GM12873 (cell line): Measurements from ENCODE around the gene SLC6A6.

Experiments
- TF ChIP-seq, protein P1 (sequence below): IDR thresholded peaks from 2 replicates; pipeline ENCODE4 v1.5.1; 2012; ENCODE audit warnings: low read depth, mild to moderate bottlenecking, moderate library complexity, low read length, control low read depth; ENCODE audit not compliant: insufficient read depth; ENCODE audit errors: missing control alignments

The SLC6A6 gene

DNA sequence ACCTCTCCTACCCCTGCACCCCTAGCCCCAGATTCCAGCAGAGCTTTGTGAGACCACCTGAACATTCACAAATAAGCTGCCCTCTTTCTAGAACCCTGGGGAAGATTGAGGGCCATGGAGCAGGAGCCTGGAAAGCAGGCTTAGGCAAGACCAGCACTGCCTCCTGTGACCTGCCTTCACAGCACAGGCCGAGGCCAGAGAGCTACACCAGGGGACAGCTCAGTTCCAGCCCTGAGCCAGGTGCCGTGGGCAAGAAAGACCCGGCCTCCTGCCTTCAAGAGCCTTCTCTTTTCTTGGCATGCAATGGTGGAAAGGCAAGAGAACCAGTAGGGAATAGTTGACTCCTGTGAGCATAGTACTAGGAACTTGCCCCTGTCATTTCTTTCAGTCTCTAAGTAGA, 48.1 kb downstream of the SLC6A6 start:
- TF ChIP-seq, protein P1, sequence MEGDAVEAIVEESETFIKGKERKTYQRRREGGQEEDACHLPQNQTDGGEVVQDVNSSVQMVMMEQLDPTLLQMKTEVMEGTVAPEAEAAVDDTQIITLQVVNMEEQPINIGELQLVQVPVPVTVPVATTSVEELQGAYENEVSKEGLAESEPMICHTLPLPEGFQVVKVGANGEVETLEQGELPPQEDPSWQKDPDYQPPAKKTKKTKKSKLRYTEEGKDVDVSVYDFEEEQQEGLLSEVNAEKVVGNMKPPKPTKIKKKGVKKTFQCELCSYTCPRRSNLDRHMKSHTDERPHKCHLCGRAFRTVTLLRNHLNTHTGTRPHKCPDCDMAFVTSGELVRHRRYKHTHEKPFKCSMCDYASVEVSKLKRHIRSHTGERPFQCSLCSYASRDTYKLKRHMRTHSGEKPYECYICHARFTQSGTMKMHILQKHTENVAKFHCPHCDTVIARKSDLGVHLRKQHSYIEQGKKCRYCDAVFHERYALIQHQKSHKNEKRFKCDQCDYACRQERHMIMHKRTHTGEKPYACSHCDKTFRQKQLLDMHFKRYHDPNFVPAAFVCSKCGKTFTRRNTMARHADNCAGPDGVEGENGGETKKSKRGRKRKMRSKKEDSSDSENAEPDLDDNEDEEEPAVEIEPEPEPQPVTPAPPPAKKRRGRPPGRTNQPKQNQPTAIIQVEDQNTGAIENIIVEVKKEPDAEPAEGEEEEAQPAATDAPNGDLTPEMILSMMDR = no peak

DNA sequence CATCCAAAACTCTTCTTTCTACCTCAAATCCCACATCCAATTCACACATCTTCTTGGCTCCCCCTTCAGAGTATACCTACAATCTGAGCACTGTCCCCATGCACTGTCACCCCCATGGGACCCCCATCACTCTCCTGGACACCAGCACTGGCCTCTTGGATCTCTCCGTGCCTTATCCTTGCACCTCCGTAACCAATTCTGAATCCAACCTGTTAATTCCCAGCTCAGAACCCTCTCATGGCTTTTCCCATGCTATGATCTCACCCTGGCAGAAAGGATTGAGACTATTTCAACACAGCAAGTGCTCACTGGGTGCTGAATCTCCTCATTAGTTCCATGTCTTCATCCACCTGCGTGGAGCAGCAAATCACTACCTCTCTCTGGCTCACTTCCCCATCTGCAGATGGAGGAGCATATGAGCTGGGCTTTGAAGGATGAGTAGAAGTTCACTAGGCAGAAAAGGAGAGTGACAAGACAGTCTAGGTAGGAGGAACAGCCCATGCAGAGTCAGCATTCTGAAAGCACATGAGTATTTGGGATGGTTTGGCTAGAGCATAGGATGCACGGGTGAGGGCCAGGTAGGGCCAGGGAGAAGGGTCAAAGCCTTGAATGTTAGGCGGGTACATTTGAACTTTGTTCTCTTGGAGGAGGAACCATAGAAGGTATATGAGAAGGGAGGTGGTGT, 48.7 kb downstream of the SLC6A6 start:
- TF ChIP-seq, protein P1 = no peak

DNA sequence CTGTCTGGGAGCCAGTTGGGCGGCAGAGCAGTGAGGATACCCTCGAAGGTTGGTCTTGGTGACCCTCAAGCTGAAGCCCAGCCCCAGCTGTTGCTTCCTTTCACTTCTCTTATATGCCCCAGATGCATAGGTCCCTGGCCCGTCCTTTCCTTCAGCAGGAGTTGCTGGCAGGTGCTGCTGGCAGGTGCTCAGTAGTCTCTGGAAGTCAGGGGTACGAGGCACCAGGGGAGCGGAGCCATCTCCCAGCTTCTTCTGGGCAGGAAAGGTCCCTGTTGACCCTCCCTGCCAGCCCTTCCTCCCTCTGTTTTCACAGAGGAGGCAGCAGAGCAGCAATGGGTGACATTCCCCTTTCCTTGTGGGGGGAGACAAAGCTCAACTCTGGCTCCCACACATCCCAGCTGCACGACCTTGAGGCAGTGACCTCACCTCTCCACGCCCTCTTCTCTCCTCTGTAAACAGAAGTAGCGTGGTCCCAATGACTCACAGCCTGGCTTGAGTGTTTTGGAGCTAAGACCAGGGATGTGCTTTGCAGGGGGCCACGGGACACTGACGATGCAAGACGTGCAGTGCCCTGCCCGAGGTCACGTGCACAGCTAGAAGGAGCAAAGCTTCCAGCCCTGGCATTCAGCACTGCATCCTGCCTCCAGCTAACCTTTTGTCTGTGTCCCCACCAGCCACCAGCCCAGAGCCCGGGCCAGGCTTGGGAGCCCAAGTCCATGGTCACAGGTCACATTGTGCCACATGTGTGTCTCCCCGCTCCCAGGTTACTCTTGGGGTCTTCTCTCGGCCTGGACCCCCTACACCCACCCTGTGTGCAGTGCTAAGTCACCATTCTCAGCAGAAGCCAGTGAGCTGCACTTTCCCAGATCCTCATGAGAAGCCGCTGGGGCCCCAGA, 49.7 kb downstream of the SLC6A6 start:
- TF ChIP-seq, protein P1 = no peak

DNA sequence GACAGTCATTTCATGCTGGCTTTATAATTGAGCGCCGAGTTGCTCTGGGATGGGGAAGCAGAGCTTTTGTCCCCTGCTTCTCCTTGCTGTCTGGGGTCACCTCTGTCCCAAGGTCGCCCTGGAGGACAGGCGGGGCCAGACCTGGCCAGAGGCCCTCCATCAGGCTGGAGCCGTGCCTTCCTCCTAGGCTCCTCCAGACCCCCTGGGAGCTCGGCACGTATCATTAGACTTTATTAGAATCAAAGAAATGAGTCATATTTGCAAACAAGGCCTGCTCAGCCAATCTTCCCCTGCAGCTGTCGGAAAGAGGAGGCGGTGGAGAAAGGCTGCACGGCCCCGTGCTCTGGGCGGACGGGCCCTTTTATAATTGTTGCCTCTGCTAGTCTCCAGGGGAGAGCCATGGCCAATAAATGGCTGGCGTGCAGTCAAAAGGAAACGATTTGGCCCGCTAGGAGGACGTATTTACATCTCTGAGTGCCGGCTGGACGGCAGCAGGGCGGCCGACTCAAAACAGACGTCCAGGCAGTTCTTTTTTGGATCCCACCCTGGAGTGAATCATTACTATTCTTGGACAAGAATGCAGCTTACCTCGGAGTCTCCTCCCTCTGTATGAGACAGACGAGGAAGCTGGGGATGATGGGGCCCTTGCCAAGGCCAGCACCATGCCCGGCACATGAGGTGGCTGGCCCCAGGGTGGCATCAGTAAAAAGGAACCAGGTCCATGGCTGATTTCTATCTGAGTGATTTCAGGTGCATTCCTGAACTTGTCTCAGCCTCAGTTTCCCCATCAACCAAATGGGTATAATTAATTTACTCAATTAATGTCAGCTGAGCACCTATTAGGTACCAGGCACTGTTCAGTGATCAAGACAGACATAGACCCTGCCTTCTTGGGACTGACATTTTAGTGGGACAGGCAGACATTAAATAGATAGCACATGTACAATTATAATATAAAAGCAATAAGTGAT, 50.6 kb downstream of the SLC6A6 start:
- TF ChIP-seq, protein P1 = no peak

DNA sequence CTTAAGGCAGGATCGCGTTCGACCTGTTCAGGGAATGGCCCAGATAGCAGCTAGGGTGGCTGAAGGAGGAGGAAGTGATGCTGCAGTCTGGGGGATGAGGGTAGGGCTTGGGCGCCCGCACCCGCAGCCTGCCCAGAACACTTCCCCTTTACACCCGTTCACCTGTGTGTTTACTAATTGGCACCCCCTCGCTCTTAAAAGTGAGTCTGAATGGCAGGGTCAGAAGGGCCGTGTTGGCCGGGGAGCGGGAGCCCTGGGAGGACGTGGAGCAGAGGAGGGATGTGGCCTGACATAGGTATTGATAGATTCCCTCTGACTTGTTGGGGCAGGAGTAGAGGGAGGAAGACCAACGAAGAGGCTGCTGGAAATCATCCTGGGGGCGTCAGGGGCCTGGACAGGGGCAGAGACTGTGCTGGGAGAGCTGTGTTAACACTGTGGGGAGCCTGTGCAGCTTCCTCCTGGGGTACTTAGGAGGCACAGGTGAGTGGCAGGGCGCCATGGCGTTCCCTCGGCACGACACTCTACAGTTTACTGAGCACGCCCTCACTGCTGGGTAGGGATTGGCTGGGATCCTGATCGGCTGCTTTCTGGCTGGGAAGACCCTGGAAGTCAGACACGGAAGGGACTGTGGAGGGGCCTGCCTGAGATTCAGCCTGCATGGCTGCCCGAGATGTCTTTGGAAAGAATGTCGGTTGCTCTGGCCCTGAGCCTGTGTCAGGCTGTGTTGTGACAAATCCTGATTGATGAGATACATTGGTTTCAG, 51.7 kb downstream of the SLC6A6 start:
- TF ChIP-seq, protein P1 = no peak

DNA sequence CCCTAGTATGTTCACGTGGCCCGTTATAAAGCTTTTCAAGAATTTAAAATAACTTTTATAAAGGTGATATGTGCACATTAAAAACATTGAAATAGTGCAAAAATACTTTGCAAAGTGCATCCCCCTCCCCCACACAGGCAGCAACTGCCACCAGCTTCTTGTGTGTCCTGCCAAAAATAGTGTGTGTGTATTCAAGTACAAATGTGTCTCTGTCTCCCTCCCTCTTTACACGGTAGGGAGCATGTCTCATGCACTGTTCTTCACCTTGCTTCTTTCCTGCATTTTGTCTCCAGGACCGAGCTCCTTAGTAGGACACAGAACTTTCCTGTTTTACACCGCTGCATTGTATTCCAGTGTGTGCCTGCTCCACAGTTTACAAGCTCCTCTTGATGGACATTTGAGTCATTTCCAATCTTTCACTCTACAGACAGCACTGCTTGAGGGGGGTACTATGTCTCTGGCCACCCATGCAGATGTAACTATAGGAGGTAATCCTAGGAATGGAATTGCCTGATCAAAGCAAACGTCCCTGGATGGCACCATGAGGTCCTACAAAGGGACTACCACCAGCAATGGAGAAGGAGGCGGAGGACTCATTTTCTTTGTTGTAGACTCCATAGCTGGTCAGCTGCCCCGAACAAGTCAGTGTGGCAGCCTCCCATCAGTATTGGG, 52.4 kb downstream of the SLC6A6 start:
- TF ChIP-seq, protein P1 = no peak
